K562 (cell line): ENCODE data around the gene ACTR3C. TPM values are rescaled to one million over a fixed set of nuclear protein-coding genes. Genes with fewer than 3 reads are reported as not detected.

ENCODE experiments used
- FOXK1 ChIP-seq: sonication (generic); formaldehyde crosslinking; IDR thresholded peaks from 2 replicates; pipeline ENCODE4 v1.8.0; 2022; ENCODE audit warnings: missing genetic modification reagents, mild to moderate bottlenecking, borderline replicate concordance
- polyA plus RNA-seq, 8 experiments: library from polyadenylated mRNA; depleted of rRNA in 4 of 8; stranded (reverse) in 5 of 8; unstranded in 3 of 8; fragments of >200 nt; fragmentation: Nextera tagmentation in 2 of 8; fragmentation: Illumina TruSeq in 1 of 8; extraction: Ambion mirVana in 2 of 8; extraction: Trizol in 1 of 8; gene quantifications; 2 replicates each; pipeline versions ENCODE4 v1.2.1 to v1.2.3, GENCODE V29; 2011 to 2014; ENCODE audit warnings: inconsistent platforms in 1 of 8, missing spikeins in 1 of 8
- total RNA-seq, 7 experiments: library from RNA; depleted of rRNA in 6 of 7; stranded (reverse); fragments of >200 nt in 6 of 7; fragmentation: Illumina TruSeq in 2 of 7; extraction: Trizol in 2 of 7; gene quantifications; 2 replicates each; pipeline versions ENCODE4 v1.2.1 to v1.2.3, GENCODE V29; 2011 to 2021; ENCODE audit warnings: low replicate concordance in 1 of 7
- TF ChIP-seq, protein P1 (sequence below): fragments of 200-600 bp; sonication (generic); IDR thresholded peaks from one replicate; pipeline ENCODE4 v1.6.1; 2012; ENCODE audit warnings: mild to moderate bottlenecking, low read depth, low read length, inconsistent platforms
- TF ChIP-seq, protein P2 (sequence below): sonication (generic); formaldehyde crosslinking; IDR thresholded peaks from 2 replicates; pipeline ENCODE4 v1.8.0; 2022; ENCODE audit warnings: missing genetic modification reagents, mild to moderate bottlenecking, moderate library complexity, borderline replicate concordance

ACTR3C gene
- total and polyA plus RNA-seq, 9 of the 15 experiments (the other 6 are each of a cell fraction or from before 2014, with no cell fraction given), result 9.0 to 35.4 (median 13.3) TPM

DNA sequence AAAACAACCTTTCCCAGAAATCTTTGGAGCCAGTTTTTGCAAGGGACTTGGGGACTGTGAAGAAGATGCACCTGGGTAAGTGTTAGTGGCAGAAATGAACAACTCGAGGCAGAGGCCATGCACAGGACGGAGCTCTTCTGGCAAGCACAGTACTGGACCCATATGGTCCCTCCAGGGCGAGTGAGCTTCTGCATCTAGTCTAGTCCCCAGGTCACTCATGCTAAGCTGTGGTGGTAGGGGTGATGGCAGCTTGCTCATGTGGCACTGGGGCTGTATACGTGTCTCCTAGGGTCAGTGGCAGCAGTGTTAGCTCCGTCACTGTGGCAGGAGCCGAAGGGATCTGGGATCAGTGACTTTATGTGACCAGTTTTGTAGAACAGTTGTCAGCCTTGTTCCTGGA lies 9.5 kb downstream of the ACTR3C start (continued):
- TF ChIP-seq, protein P1, sequence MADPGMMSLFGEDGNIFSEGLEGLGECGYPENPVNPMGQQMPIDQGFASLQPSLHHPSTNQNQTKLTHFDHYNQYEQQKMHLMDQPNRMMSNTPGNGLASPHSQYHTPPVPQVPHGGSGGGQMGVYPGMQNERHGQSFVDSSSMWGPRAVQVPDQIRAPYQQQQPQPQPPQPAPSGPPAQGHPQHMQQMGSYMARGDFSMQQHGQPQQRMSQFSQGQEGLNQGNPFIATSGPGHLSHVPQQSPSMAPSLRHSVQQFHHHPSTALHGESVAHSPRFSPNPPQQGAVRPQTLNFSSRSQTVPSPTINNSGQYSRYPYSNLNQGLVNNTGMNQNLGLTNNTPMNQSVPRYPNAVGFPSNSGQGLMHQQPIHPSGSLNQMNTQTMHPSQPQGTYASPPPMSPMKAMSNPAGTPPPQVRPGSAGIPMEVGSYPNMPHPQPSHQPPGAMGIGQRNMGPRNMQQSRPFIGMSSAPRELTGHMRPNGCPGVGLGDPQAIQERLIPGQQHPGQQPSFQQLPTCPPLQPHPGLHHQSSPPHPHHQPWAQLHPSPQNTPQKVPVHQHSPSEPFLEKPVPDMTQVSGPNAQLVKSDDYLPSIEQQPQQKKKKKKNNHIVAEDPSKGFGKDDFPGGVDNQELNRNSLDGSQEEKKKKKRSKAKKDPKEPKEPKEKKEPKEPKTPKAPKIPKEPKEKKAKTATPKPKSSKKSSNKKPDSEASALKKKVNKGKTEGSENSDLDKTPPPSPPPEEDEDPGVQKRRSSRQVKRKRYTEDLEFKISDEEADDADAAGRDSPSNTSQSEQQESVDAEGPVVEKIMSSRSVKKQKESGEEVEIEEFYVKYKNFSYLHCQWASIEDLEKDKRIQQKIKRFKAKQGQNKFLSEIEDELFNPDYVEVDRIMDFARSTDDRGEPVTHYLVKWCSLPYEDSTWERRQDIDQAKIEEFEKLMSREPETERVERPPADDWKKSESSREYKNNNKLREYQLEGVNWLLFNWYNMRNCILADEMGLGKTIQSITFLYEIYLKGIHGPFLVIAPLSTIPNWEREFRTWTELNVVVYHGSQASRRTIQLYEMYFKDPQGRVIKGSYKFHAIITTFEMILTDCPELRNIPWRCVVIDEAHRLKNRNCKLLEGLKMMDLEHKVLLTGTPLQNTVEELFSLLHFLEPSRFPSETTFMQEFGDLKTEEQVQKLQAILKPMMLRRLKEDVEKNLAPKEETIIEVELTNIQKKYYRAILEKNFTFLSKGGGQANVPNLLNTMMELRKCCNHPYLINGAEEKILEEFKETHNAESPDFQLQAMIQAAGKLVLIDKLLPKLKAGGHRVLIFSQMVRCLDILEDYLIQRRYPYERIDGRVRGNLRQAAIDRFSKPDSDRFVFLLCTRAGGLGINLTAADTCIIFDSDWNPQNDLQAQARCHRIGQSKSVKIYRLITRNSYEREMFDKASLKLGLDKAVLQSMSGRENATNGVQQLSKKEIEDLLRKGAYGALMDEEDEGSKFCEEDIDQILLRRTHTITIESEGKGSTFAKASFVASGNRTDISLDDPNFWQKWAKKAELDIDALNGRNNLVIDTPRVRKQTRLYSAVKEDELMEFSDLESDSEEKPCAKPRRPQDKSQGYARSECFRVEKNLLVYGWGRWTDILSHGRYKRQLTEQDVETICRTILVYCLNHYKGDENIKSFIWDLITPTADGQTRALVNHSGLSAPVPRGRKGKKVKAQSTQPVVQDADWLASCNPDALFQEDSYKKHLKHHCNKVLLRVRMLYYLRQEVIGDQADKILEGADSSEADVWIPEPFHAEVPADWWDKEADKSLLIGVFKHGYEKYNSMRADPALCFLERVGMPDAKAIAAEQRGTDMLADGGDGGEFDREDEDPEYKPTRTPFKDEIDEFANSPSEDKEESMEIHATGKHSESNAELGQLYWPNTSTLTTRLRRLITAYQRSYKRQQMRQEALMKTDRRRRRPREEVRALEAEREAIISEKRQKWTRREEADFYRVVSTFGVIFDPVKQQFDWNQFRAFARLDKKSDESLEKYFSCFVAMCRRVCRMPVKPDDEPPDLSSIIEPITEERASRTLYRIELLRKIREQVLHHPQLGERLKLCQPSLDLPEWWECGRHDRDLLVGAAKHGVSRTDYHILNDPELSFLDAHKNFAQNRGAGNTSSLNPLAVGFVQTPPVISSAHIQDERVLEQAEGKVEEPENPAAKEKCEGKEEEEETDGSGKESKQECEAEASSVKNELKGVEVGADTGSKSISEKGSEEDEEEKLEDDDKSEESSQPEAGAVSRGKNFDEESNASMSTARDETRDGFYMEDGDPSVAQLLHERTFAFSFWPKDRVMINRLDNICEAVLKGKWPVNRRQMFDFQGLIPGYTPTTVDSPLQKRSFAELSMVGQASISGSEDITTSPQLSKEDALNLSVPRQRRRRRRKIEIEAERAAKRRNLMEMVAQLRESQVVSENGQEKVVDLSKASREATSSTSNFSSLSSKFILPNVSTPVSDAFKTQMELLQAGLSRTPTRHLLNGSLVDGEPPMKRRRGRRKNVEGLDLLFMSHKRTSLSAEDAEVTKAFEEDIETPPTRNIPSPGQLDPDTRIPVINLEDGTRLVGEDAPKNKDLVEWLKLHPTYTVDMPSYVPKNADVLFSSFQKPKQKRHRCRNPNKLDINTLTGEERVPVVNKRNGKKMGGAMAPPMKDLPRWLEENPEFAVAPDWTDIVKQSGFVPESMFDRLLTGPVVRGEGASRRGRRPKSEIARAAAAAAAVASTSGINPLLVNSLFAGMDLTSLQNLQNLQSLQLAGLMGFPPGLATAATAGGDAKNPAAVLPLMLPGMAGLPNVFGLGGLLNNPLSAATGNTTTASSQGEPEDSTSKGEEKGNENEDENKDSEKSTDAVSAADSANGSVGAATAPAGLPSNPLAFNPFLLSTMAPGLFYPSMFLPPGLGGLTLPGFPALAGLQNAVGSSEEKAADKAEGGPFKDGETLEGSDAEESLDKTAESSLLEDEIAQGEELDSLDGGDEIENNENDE, result peak; percentile 75
- TF ChIP-seq, protein P2, sequence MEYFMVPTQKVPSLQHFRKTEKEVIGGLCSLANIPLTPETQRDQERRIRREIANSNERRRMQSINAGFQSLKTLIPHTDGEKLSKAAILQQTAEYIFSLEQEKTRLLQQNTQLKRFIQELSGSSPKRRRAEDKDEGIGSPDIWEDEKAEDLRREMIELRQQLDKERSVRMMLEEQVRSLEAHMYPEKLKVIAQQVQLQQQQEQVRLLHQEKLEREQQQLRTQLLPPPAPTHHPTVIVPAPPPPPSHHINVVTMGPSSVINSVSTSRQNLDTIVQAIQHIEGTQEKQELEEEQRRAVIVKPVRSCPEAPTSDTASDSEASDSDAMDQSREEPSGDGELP (CRISPR knock-in tag), result peak; percentile 42; the same call in 1 of the 2 replicates
- TF ChIP-seq FOXK1 (CRISPR knock-in tag), result no peak
